GM19239 (cell line): ENCODE data around the gene IL36RN.

Experiments
- DNase-seq: peaks from one replicate; pipeline ENCODE4 v3.0.0; 2011; ENCODE audit warnings: low spot score; ENCODE audit not compliant: insufficient read length
- FAIRE-seq: peaks from 2 replicates; lab custom pipeline; 2011; peaks lifted over from hg19 to GRCh38; lab: Jason Lieb, UNC

Gene IL36RN

DNA sequence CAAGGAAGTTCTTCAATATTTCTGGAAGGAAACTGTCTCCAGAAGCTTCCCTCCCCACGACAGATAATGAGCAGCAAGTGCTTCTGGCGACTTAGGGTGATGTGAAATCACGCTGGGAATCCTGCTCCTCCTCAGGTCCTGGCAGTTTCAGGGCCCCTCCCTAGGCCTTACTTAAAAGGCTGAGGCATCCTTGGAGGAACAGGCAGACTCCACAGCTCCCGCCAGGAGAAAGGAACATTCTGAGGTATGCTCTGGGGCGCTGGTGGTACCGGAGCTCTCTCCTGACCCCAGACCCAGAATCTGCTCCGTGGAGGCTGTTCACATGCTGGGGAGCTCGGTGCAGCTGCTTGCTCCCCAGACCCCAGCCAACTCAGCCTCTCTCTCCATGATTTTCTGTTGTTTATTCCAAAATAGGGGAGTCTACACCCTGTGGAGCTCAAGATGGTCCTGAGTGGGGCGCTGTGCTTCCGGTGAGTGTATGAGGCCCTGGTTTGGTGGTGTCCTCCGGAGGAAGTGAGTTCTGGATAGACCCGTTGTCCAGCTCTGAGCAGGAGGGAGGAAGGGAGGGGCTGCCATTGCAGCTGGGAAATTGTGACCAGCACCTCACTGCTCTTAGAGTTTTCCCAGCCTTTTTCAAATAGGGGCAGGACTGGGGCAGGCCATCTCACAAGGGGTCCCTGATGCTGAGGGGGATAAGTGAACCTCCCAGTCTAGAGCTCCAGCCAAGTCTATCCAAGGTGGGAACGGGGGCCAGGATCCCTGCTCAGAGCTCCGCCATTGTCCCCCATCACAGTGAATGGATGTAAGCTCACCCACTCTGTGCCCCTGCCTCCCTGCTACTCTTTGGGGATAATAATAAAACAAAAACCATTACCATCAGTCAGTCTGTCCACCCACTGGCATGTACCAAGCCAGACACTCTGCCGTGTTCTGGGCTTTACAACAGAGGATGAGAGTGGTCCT lies at the start of gene IL36RN:
Gene IL36RN, plus strand, starts transcription at position 201 of the 963 bp plus-strand sequence. Its CDS starts 241 bp downstream, at position 442.
- FAIRE-seq: no peak
- DNase-seq: no peak

DNA sequence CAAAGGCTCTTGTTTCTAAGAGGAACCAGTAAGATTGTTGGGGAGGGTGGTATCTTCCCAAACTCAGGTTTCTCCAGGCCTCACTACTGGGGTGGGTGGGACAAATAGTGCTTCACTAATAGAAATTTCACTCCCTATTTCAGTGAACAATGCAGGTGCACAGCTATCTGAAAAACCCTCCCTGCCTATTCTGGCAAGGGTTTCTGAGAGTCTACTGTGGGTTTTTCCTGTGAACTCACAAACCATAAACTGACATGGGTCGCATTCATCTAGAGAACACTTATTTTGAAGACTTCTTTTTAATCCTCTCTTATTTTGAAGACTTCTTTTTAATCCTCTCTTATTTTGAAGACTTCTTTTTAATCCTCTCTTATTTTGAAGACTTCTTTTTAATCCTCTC lies 49.4 kb upstream of the IL36RN start:
- DNase-seq: no peak
- FAIRE-seq: no peak

DNA sequence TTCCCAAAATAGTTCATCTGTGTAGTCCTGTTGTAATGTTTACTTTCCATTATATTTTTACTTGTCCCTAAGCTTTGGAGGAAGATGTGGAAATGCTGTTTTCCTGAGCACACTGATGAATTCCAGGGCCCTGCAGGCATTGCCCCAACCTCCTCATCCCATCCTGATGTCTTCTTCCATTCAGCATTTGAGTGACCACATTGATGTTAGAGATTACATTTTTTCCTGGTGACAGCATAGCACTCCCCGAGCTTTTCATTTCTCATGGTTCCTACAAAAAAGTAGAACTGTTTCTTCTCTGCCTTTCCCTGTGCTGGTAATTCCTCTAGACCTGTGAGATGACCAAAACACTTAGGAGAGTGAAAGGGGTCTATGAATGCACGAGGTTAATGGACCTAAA lies 48.9 kb upstream of the IL36RN start:
- DNase-seq (no peak), FAIRE-seq (no peak)

DNA sequence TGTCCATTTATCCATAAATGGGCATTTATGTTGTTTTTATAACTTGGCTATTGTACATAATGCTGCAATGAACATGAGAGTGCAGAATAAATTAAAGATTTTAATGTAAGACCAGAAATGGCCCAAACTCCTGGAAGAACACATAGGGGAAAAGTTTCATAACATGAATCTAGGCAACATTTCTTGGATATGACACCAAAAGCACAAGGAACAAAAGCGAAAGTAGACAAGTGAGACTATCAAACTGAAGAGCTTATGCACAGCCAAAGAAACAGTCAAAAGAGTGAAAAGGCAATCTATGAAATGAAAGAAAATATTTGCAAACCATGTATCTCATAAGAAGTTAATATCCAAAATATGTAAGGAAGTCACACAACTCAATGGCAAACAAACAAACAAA lies 47.9 kb upstream of the IL36RN start:
- no peak for DNase-seq
- FAIRE-seq: no peak

DNA sequence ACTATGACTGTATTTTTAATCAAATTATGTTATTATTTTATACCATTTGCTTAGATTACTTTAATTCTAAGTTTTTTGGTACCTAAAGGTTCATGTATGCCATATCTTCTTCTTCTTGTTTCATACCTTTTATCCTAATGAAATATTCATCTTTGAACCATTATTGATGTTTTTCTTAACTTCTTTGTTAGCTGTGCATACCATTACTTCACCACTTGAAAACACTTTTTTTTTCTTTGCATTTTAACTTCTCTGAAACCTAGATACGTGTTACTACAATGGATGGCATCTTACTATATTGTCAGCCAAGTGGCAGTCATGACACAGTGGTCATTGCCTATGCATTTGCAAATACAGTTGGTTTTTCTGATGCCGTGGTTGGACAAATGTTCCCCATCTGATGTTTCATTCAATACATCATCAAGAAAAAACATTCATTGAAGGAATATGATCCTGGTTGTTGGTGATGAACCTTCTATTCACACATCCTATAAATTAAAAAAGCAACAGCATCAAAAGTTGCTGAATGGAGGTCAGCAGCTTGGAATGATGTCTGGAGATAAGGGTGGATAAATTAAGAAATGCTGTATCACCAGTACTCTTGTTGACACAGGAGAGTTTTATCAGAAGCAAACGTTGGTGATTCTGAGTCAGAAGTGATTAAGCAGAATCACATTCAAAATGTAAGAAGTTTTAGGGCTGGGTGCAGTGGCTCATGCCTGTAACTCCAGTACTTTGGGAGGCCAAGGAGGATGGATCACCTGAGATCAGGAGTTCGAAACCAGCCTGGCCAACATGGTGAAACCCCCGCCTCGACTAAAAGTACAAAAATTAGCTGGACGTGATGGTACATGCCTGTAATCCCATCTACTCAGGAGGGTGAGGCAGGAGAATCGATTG lies 46.3 kb upstream of the IL36RN start:
- DNase-seq (no peak), FAIRE-seq (no peak)

DNA sequence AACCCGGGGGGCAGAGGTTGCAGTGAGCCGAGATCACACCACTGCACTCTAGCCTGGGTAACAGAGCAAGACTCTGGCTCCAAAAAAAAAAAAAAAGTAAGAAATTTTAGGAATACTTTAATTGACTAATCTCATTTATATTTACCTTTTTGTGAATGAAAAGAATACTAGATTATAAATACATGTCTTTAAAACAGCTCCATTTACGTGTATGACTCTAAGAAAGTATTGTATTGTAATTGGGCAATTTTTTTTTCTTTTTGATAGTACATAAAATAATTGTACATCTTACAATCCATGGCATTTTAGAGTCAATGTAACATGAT lies 45.7 kb upstream of the IL36RN start:
- DNase-seq: no peak
- FAIRE-seq: no peak

DNA sequence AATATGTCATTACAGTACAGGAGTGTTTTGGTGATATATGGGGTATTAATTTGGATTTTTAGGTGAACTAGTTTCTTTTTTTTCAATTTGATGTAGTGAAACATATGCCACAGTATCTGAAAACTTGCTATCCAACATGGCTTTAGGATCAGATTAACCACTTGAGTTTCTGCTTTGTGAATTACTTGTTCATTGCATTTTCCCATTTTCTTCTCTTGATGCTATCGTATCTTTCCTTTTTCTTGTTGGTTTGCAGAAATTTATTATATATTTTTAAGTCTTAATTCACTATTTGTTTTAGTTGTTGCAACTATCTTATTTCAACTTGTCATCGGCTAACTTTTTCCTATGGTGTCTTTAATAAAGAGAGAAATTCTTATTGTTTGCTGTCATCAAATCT lies 44.9 kb upstream of the IL36RN start:
- no peak for DNase-seq
- FAIRE-seq: no peak

DNA sequence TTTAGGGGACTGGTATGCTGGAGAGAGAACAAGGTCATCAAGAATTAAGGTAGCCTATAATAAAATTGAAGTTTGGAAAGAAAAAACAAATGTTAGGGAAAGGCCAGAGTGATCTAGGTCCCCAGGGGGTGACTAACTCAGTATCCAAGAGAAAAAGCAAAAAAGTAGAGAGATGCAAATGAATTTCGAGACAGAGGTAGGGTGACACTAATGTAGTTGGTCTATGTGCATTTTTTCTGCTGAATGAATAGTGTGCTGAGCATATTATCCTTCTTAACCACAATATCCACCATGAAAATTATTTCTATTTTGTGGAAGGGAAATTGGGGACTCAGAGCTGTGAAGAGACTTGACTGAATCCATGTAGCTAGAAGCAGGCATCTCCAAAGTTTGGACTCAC lies 44.0 kb upstream of the IL36RN start:
- DNase-seq: no peak
- FAIRE-seq: no peak

DNA sequence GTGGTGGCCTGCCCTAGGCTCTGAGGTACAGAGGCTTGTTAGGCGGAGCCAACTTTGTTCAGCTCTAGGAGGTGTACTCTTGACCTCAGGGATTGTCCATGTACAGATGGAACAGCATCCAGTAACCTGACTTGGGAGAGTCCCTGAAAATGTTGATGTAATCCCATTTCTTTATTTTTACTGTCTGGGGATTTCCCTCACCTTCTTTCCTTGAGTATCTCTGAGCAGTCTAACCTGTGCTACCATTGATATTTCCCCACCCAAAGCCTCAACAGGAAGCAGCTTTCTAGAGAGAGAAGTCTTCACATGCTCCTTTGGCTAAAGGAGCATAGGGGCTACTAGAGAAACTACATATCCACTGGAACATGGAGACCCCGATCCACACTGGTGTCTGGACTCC lies 43.3 kb upstream of the IL36RN start:
- FAIRE-seq (no peak), DNase-seq (no peak)

DNA sequence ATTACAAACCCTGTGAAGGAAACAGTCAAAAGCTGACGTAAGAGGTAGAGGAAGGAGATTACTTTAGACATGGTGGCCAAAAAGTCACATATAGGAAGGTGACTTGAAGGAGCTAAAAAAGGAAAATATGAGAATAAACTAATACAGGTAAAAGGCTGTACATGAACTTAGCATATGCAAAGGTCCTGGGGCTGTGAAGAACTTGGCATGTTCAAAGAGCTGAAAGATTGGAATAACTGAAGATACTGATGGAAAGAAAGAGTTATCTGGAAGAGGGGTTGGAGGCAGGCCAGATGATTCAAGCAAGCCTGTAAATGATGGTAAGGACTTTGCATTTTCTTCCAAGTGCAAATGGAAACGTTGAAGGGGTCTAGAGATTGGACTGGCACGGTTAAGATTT lies 40.5 kb upstream of the IL36RN start:
- FAIRE-seq: no peak
- DNase-seq: no peak

DNA sequence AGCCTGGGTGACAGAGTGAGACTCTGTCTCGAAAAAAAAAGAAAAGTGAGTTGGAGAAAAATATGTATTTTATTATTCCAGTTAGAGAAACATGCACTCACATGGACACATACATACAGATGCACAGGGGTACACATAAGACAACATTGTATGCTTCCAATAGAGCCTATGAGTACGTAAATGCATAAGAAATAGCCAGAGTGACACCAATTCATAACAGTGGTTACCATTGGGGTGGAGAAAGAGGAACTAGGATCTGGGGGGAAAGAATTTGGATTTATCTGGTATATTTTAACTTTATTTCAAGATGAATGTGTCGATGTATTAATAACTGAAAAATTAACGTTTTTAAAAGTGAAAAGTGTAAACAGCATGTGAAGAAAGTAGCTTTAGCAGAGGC lies 37.7 kb upstream of the IL36RN start:
- DNase-seq: no peak
- no peak for FAIRE-seq

DNA sequence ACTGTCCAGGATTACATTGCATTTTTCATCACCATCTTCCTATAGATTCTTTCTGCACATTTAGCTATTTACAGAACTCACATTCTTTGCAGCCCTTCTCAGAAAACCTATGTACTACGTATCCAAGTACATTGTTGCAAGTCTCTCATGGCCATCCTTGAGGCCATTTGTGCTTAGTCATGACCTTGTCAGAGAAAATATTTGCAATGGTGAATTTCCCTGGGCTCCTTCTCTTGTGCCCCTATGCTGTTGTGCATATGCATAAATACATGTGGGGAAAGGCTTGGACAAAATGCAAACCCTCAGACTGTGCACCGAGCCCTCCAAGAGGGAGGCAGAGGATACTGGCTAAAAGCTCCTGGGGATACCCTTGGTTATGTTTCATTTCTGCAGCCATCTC lies 34.2 kb upstream of the IL36RN start:
- DNase-seq (no peak), FAIRE-seq (no peak)

DNA sequence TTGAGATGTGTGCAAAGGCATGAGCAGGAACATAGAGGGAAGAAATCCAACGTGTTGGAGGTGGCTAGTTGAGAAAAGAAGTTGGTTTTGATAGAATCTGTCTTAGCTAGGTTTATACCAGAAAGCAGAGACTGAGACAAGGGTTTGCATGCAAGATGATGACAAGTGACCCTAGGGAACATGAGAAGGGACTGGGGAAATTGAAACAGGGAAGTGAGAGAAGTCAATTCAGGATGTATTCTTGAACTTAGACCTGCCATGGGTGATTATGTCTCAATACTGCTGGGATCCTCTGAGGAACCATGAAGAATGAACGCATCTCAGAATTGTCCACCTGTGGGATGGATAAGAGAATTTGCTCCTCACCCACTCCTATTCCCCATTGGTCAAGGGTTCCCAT lies 33.3 kb upstream of the IL36RN start:
- no peak for DNase-seq
- FAIRE-seq: no peak

DNA sequence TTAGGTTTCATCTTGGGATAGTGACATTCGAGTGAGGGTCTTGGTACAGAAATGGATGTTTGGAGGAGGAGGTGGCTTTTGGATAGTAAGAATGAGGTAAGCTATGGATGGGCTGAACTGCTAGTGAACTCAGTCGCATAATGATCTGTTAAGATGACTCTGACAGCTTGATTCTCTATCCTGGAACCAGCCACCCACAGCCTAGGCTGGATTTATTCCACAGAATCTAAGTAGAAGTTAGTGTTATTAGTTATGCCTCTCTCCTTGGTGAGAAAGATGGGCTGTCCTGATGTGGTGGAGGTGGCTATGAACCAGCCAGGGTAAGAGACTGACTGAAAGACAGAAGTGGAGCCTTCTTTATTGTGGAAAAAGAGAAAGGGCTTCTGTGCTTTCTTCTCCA lies 31.3 kb upstream of the IL36RN start:
- DNase-seq: no peak
- FAIRE-seq: no peak

DNA sequence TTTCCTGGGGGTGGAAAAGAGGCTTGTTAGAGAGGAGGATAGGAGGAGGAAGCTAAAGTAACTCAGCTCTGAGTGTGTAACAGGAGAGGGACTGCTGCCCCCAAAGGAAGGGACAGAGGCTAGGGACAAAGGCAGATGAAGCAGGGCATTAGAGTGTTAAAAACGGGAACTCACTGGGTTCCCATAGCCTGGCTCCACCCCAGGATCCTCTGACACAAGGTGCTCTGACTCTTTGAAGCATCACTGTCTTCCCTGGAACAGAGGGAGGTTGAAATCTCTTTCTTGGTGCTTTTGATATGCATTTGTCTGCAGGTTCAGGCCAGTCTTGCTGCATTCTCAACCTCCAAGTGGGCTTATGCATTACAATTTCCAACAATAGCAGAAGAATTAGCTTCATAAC lies 30.9 kb upstream of the IL36RN start:
- DNase-seq: no peak
- FAIRE-seq: no peak

DNA sequence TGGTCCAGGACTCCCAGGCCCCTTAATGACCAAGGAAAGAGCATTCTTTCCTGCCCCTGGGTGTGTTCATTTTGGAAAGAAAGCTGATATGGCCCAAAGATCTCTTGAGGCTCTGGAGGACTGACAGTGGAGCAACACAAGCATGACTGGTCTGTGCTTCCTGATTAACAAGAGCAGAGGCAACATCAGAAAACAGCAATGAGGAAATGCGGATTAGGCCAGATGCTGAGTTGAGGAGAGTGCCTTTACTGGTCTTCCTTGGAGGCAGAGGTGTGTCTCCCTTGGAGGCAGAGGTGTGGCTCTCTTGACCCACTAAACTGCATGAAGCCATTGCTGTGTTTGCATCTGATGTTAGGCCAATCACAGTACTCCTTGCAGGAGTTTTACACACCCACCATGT lies 26.3 kb upstream of the IL36RN start:
- DNase-seq: no peak
- no peak for FAIRE-seq

DNA sequence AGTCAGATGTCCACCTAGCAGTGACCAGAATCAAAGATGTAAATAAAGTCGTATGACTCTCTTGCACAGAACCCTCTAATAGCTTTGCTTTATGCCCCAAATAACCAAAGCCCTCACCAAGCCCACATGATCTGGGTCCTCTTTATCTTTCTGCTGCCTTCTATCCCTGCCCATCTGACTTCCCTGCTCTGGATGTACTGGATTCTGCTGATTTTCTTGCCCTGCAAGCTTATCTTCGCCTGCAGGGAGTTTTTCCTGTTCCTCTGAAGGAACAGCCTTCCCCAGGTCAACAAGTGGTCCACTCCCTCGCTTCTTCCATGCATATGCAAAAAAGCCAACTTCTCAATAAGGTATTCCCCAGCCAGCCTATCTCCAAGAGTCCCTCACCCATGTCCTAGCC lies 25.0 kb upstream of the IL36RN start:
- no peak for FAIRE-seq
- DNase-seq: no peak

DNA sequence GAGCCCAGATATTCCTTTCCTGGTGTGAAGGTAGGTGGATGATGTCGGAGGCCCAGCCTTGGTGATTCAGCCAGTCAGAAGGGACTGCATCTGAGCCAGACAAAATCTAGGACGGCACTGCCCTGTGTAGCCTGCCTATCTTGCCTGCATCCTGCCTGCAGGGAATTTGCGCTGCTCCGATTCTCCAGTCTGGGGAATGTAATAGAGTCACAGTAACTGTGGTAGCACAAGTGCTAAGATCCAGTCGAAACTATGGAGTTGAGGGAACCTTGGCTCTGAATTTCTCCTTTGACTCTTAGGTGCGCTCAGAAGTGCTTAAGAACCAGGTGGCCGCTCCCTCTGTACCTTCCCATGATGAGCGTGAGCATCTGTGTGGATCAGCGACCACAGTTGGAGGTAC lies 22.2 kb upstream of the IL36RN start:
- FAIRE-seq: no peak

DNA sequence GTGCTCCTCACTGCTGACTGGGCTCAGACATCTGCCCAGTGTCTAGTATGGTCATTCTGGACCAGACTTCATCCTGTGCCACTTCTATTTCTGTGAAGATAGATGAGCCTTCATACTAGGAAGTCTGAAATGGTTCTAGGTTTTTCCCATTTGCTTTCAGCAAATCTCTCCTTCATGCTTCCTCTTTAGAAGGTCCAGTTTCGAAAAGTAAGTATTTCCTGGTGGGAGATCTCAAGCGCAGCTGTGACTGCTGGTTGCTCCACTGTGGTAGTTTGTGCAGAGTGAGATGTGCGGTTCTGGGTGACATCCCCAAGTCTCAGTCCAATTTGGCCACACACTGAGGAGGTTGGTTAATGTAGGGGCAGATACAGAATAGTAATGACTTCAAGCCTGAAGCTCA lies 20.7 kb upstream of the IL36RN start:
- FAIRE-seq: no peak
- DNase-seq: no peak

More for the DNA sequence above, 22.2 kb upstream of the IL36RN start:
- no peak for DNase-seq

DNA sequence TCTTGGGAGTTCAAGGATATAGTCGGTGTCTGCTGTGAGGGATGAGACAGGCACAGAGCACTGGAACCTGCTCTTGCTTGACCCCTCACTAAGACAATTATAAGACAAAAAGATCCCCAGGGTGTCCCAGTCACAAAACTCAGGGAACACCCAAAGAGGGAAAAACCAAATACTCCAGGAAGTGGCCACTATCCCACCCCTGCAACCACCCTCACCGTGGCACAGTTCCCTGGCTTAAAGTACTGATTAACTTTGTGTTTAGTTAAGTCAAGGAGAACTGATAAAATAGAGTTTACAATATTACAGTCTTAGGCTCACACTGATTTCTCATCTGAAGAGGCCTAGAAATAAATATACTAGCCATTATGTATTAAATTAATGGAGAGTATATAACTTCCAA lies 19.8 kb upstream of the IL36RN start:
- FAIRE-seq (no peak), DNase-seq (no peak)

DNA sequence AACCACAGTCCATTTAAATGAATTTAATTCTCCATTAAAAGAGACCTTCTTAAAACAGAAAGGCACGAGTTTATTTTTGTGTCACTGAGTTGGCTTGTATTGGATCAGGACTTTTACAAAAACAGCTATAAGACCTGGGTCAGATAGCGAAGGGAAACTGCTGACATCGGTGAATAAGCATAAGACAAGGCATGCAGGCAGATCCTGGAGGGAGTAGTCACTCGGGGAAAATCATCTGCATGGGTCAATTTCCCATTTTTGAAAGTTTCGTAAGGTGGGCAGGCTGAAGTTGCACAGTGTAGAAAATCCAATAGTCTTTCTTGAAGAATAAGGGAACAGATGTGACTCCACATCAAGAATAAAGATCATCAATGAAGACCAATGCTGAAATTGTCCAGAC lies 19.3 kb upstream of the IL36RN start:
- FAIRE-seq (no peak), DNase-seq (no peak)
